Skeletal muscle satellite cell (primary cell): ENCODE results near the gene PCDHGB7.
"Not testable (repeated sequence)": the region's sequence is repeated elsewhere in the genome, so short reads cannot be mapped to it uniquely, and the experiment has no call there.

ENCODE experiments used
- H3K27me3 ChIP-seq: 2 replicates; pipeline ENCODE4 v1.7.0; 2013; ENCODE audit warnings: low read length; ENCODE audit not compliant: control insufficient read depth, insufficient read depth
- H3K36me3 ChIP-seq: 2 replicates; pipeline ENCODE4 v1.7.0; 2013; ENCODE audit warnings: mild to moderate bottlenecking, control low read depth, low read length; ENCODE audit not compliant: insufficient read depth
- H3K4me1 ChIP-seq: 2 replicates; pipeline ENCODE4 v1.7.0; 2013; ENCODE audit warnings: low read length; ENCODE audit not compliant: control insufficient read depth, insufficient read depth
- H3K4me2 ChIP-seq: 2 replicates; pipeline ENCODE4 v1.7.0; 2013; ENCODE audit warnings: mild to moderate bottlenecking, low read length
- H3K4me3 ChIP-seq: 2 replicates; pipeline ENCODE4 v1.7.0; 2013; ENCODE audit warnings: low read length
- H3K9ac ChIP-seq: 2 replicates; pipeline ENCODE4 v1.7.0; 2013; ENCODE audit warnings: mild to moderate bottlenecking, low read depth, low read length, moderate library complexity
- H3K9me3 ChIP-seq: replicated peaks from 2 replicates; pipeline ENCODE4 v1.7.0; 2013; ENCODE audit warnings: mild to moderate bottlenecking, control low read depth, low read length

The PCDHGB7 gene

DNA sequence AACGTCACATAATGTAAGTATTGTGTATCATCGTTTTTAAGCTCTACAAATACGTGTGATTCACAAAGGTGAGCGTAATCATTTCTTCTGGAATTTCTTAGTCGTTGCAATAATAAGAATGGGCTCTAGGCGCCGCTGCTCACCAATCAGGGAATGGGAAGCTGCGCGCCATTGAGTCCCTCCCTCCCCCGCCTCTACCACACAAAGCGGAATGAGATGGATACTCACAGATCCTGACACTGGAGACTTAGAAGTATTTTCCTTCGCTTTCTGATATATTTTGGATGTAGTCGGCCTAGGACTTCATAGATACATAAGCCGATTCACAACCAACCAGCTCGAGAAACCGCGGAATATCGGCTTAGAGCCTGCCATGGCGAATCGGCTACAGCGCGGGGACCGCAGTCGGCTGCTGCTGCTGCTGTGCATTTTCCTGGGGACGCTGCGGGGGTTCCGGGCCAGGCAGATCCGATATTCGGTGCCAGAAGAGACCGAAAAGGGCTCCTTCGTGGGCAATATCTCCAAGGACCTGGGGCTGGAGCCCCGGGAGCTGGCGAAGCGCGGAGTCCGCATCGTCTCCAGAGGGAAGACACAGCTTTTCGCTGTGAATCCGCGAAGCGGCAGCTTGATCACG, 3.5 kb downstream of the PCDHGB7 start, which contains the start of gene PCDHGA11:
TSS of gene PCDHGA11 (plus strand) at position 197 of the 634 bp plus-strand sequence. CDS start at position 374, 177 bp downstream.
- peak within 1 kb of the TSS; percentile 25 for H3K9ac ChIP-seq
- H3K4me1 ChIP-seq: no peaks in the 10 kb centered on the region
- H3K4me3 ChIP-seq: peak within 1 kb of the TSS; percentile 61
- peak within 1 kb of the TSS; percentile 68 for H3K4me2 ChIP-seq
- H3K9me3 ChIP-seq: peaks cover 40% of the 10 kb centered on the region
- H3K36me3 ChIP-seq: no peaks in the 10 kb centered on the region
- no peaks in the 10 kb centered on the region for H3K27me3 ChIP-seq

DNA sequence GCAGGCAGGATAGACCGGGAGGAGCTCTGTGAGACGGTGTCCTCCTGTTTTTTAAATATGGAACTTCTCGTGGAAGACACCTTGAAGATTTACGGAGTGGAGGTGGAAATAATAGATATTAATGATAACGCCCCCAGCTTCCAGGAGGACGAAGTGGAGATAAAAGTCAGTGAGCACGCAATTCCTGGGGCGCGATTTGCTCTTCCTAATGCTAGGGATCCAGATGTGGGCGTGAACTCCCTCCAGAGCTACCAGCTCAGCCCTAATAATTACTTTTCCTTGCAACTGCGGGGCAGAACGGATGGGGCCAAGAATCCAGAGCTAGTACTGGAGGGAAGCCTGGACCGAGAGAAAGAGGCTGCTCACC, 4.0 kb downstream of the PCDHGB7 start:
- Histone ChIP-seq H3K27me3 (no peaks in the 10 kb centered on the region), H3K4me1 (no peaks in the 10 kb centered on the region), H3K9me3 (peaks cover 40% of the 10 kb centered on the region), H3K36me3 (no peaks in the 10 kb centered on the region), H3K4me3 (peak overlapping the region; percentile 61), H3K9ac (peak overlapping the region; percentile 25), H3K4me2 (peak overlapping the region; percentile 68)

DNA sequence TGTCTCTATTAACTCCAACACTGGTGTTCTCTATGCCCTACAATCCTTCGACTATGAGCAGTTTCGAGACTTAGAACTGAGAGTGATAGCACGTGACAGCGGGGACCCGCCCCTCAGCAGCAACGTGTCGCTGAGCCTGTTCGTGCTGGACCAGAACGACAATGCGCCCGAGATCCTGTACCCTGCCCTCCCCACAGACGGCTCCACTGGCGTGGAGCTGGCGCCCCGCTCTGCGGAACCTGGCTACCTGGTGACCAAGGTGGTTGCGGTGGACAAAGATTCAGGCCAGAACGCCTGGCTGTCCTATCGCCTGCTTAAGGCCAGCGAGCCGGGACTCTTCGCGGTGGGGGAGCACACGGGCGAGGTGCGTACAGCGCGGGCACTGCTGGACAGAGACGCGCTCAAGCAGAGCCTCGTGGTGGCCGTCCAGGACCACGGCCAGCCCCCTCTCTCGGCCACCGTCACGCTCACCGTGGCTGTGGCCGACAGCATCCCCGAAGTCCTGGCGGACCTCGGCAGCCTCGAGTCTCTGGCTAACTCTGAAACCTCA, 5.3 kb downstream of the PCDHGB7 start:
- Histone ChIP-seq H3K9ac (no peak overlapping the region), H3K4me3 (no peak overlapping the region), H3K4me1 (no peaks in the 10 kb centered on the region), H3K36me3 (no peaks in the 10 kb centered on the region), H3K27me3 (no peaks in the 10 kb centered on the region), H3K4me2 (no peak overlapping the region), H3K9me3 (peaks cover 53% of the 10 kb centered on the region)

DNA sequence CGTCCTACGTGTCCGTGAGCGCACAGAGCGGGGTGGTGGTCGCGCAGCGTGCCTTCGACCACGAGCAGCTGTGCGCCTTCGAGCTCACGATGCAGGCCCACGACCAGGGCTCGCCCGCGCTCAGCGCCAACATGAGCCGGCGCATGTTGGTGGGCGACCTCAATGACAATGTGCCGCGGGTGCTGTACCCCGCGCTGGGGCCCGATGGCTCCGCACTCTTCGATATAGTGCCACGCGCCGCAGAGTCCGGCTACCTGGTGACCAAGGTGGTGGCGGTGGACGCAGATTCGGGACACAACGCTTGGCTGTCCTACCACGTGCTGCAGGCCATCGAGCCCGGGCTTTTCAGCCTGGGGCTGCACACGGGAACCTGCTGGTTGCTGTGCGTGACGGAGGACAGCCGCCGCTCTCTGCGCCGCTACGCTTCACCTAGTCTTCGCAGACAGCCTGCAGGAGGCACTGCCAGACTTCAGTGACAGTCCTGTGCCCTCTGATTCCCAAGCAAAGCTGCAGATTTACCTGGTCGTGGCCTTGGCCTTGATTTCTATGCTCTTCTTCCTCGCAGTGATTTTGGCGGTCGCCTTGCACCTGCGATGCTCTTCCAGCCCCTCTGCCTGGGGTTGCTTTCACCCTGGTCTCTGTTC, 10.4 kb downstream of the PCDHGB7 start:
- Histone ChIP-seq H3K9ac (no peak overlapping the region), H3K9me3 (peaks cover 40% of the 10 kb centered on the region), H3K4me2 (no peak overlapping the region), H3K36me3 (peaks cover 3% of the 10 kb centered on the region), H3K4me3 (no peak overlapping the region), H3K27me3 (no peaks in the 10 kb centered on the region), H3K4me1 (no peaks in the 10 kb centered on the region)

DNA sequence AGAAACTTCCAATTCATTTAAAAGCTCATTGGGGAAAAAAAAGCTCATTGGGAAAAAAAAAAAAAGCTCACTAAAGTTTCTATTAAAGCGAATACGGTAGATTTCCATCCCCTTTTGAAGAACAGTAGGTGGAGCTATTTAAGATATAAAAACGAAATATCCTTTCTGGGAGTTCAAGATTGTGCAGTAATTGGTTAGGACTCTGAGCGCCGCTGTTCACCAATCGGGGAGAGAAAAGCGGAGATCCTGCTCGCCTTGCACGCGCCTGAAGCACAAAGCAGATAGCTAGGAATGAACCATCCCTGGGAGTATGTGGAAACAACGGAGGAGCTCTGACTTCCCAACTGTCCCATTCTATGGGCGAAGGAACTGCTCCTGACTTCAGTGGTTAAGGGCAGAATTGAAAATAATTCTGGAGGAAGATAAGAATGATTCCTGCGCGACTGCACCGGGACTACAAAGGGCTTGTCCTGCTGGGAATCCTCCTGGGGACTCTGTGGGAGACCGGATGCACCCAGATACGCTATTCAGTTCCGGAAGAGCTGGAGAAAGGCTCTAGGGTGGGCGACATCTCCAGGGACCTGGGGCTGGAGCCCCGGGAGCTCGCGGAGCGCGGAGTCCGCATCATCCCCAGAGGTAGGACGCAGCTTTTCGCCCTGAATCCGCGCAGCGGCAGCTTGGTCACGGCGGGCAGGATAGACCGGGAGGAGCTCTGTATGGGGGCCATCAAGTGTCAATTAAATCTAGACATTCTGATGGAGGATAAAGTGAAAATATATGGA, 13.0 kb downstream of the PCDHGB7 start, which contains the start of gene PCDHGA12:
TSS of gene PCDHGA12 (plus strand) at position 176 of the 782 bp plus-strand sequence. CDS start at position 429, 253 bp downstream.
- Histone ChIP-seq H3K4me2 (peak within 1 kb of the TSS; percentile 74), H3K27me3 (no peaks in the 10 kb centered on the region), H3K4me1 (no peaks in the 10 kb centered on the region), H3K9ac (no peak within 1 kb of the TSS), H3K36me3 (peaks cover 3% of the 10 kb centered on the region), H3K9me3 (peaks cover 34% of the 10 kb centered on the region), H3K4me3 (peak within 1 kb of the TSS; percentile 52)

DNA sequence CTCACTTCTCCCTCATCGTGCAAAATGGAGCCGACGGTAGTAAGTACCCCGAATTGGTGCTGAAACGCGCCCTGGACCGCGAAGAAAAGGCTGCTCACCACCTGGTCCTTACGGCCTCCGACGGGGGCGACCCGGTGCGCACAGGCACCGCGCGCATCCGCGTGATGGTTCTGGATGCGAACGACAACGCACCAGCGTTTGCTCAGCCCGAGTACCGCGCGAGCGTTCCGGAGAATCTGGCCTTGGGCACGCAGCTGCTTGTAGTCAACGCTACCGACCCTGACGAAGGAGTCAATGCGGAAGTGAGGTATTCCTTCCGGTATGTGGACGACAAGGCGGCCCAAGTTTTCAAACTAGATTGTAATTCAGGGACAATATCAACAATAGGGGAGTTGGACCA, 13.8 kb downstream of the PCDHGB7 start:
- peak overlapping the region; percentile 52 for H3K4me3 ChIP-seq
- no peak overlapping the region for H3K9ac ChIP-seq
- peak overlapping the region; percentile 74 for H3K4me2 ChIP-seq
- H3K4me1 ChIP-seq: no peaks in the 10 kb centered on the region
- no peaks in the 10 kb centered on the region for H3K27me3 ChIP-seq
- peaks cover 3% of the 10 kb centered on the region for H3K36me3 ChIP-seq
- peaks cover 34% of the 10 kb centered on the region for H3K9me3 ChIP-seq

DNA sequence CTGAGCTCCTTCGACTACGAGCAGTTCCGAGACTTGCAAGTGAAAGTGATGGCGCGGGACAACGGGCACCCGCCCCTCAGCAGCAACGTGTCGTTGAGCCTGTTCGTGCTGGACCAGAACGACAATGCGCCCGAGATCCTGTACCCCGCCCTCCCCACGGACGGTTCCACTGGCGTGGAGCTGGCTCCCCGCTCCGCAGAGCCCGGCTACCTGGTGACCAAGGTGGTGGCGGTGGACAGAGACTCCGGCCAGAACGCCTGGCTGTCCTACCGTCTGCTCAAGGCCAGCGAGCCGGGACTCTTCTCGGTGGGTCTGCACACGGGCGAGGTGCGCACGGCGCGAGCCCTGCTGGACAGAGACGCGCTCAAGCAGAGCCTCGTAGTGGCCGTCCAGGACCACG, 14.8 kb downstream of the PCDHGB7 start:
- H3K4me3 ChIP-seq, H3K4me2 ChIP-seq, H3K27me3 ChIP-seq, H3K9ac ChIP-seq, H3K36me3 ChIP-seq, H3K4me1 ChIP-seq: not testable (repeated sequence)
- peaks cover 26% of the 10 kb centered on the region for H3K9me3 ChIP-seq

DNA sequence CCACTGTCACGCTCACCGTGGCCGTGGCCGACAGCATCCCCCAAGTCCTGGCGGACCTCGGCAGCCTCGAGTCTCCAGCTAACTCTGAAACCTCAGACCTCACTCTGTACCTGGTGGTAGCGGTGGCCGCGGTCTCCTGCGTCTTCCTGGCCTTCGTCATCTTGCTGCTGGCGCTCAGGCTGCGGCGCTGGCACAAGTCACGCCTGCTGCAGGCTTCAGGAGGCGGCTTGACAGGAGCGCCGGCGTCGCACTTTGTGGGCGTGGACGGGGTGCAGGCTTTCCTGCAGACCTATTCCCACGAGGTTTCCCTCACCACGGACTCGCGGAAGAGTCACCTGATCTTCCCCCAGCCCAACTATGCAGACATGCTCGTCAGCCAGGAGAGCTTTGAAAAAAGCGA, 15.2 kb downstream of the PCDHGB7 start:
- peaks cover 22% of the 10 kb centered on the region for H3K9me3 ChIP-seq

DNA sequence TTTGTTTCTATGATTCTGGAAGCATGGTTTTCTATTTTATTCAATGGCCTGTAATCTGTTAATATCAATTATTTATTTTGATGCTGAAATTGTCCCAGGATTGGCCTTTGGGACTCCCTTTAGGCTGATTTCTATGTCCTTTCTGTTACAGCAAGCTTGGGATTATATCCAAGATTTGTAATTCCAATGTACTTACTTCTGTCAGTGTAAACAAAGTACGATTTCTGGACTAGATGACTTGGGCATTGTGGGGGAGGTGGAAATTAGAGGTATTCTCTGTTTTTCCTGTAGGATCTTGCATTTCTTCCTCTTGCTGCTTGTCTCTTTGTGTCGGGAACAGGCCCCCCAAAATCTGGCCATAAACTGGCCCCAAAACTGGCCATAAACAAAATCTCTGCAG, 16.5 kb downstream of the PCDHGB7 start:
- Histone ChIP-seq H3K4me1 (no peaks in the 10 kb centered on the region), H3K36me3 (peaks cover 3% of the 10 kb centered on the region), H3K27me3 (no peaks in the 10 kb centered on the region), H3K4me3 (no peak overlapping the region), H3K4me2 (no peak overlapping the region), H3K9me3 (peaks cover 15% of the 10 kb centered on the region), H3K9ac (no peak overlapping the region)

More for the DNA sequence above, 15.2 kb downstream of the PCDHGB7 start:
- not testable (repeated sequence) for H3K36me3 ChIP-seq, H3K4me1 ChIP-seq, H3K27me3 ChIP-seq, H3K4me3 ChIP-seq, H3K4me2 ChIP-seq, H3K9ac ChIP-seq

DNA sequence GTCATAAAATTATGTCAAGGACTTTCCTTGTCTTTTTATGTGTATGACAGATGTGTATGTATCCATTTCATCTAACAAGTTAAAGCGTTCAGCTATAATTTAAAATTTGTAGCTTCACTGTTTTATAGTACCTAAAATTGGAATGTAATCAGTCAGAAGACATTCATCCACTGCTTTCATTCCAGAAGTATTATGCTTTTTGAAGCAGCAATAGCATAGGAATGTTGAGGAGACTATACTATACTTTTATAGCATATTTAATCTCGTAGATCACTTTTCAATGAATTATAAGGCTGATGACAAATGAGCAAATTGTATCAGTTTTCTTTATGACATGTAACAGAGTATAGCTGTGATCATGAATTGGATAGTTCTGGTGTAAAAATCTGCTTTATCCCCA, 19.7 kb downstream of the PCDHGB7 start:
- no peaks in the 10 kb centered on the region for H3K27me3 ChIP-seq
- peaks cover 5% of the 10 kb centered on the region for H3K9me3 ChIP-seq

DNA sequence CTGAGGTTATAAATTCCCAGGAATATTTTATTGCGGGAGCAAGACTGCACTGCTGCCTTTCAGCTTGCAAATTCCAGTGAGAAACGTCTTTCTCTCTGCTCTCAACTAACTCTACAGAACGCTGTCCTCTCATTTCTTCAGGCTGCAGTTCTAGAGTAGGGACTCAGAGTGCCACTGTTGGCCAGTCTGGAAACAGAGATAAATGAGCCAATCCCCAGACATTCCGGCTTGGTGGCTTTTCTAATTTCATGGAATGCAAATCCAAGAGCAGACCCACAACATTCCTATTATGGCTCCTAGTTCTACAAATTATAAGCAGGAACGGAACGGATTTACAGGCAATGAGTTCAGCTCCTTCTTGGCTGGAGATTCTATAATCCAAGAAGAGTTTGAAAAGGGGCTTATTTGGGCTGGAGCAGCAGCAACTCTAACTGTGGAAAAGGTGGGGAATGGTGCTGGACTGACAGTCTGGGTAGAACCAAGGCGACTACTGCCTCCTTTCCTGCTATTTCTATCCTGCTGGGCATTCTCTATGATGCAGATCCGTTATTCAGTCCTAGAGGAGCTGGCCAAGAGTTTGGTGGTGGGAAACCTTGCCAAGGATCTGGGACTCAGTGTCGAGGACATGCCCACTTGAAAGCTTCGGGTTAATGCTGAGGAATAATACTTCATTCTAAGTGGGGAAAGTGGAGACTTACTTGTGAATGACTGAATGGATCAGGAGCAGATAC, 22.1 kb downstream of the PCDHGB7 start:
- Histone ChIP-seq H3K36me3 (no peaks in the 10 kb centered on the region), H3K4me1 (no peaks in the 10 kb centered on the region), H3K27me3 (no peaks in the 10 kb centered on the region), H3K9ac (no peak overlapping the region), H3K4me2 (no peak overlapping the region), H3K9me3 (peaks cover 5% of the 10 kb centered on the region), H3K4me3 (no peak overlapping the region)

More for the DNA sequence above, 19.7 kb downstream of the PCDHGB7 start:
- Histone ChIP-seq H3K36me3 (no peaks in the 10 kb centered on the region), H3K4me2 (no peak overlapping the region), H3K4me1 (no peaks in the 10 kb centered on the region), H3K9ac (no peak overlapping the region), H3K4me3 (no peak overlapping the region)
